Measurements from ENCODE around the gene LARP4B. TPM values are rescaled to one million over a fixed set of nuclear protein-coding genes. Genes with fewer than 3 reads are reported as not detected.

The LARP4B gene
- total RNA-seq, 1 experiment from 2014 or later = 122 TPM

- H3K36me3 ChIP-seq (ENCODE audit: control insufficient read depth in 1 of 2, insufficient read depth in 2 of 2, low read length in 2 of 2) = peaks cover 41 to 49% of the 10 kb centered on the region in 2 experiments
- no peak overlapping the region for H3K4me2 ChIP-seq (ENCODE audit: low read length)
- TF ChIP-seq EZH2phosphoT487 (IDR thresholded peaks at IDR 0.05; ENCODE audit: borderline replicate concordance) (no peak), YY1 (IDR thresholded peaks at IDR 0.05; ENCODE audit: extremely low read depth, insufficient replicate concordance, low read depth, low read length) (no peak), ZBTB33 (IDR thresholded peaks at IDR 0.05; ENCODE audit: extremely low read depth, insufficient replicate concordance, low read length) (no peak), CTCF (IDR thresholded peaks at IDR 0.05 in 2 of 3, conservative IDR thresholded peaks at IDR 0.05 in 1 of 3; ENCODE audit: borderline replicate concordance in 1 of 3, insufficient read depth in 1 of 3, low read depth in 2 of 3, low read length in 2 of 3) (peak in 2 of 3 experiments; percentile 21 to 26; a peak in 4 of 6 replicates), RAD21 (IDR thresholded peaks at IDR 0.05; ENCODE audit: low read depth) (peak; percentile 53)
- H3K79me2 ChIP-seq (ENCODE audit: insufficient read depth, low read length) = no peaks in the 10 kb centered on the region; the same call in 1 of the 2 replicates
- H3K4me3 ChIP-seq (replicated peaks in 1 of 2; ENCODE audit: low read depth in 1 of 2, low read length in 2 of 2) = no peak overlapping the region
- ATAC-seq = peak; percentile 67; the same call in 1 of the 2 replicates
- intact Hi-C loops (cut with micrococcal nuclease) = loop anchor here (1.0 kb wide), 1 partner anchor 299 kb away; no protein-coding TSS in a partner anchor
- no peaks in the 10 kb centered on the region for H3K27me3 ChIP-seq (ENCODE audit: insufficient read depth, low read length)
- H3K9ac ChIP-seq (ENCODE audit: low read length) = no peak overlapping the region
- no peak overlapping the region for H2AFZ ChIP-seq (ENCODE audit: low read depth, low read length, poor library complexity, severe bottlenecking)
- no peaks in the 10 kb centered on the region for H4K20me1 ChIP-seq (ENCODE audit: insufficient read depth)
- no peak for DNase-seq (ENCODE audit: low read depth, low spot score)
- ChIA-PET CTCF (interaction anchor here (1.2 kb wide), 1 partner anchor 400 kb away, joined by 3 read pairs; no protein-coding TSS in a partner anchor), POLR2A (no interaction called here), RAD21 (ENCODE audit: low non-redundant PET in 1 of 2, low total read pairs in 2 of 2, uncharacterized antibody in 2 of 2, unreplicated experiment in 2 of 2) (no interaction called here)
- no peaks in the 10 kb centered on the region for H3K9me2 ChIP-seq (ENCODE audit: insufficient read depth)
- no peak overlapping the region for H3K27ac ChIP-seq (ENCODE audit: low read depth, low read length)
- no peaks in the 10 kb centered on the region for H3K4me1 ChIP-seq (ENCODE audit: control insufficient read depth in 1 of 2, insufficient read depth in 2 of 2, low read length in 2 of 2)
- BruUV-seq (replicated peaks) = no TSS peak
- no peaks in the 10 kb centered on the region for H3K9me3 ChIP-seq (ENCODE audit: control insufficient read depth in 1 of 2, insufficient read depth in 1 of 2, low read depth in 1 of 2, low read length in 2 of 2)
These were observed 121.1 kb downstream of the LARP4B start for GRCh38 chr10:810351-810846.

Data from HCT116 (cell line).